ENCODE measurements around the gene TNFRSF25.

TNFRSF25 gene

GRCh38 chr1:6450005-6450450 is 15.9 kb downstream of the TNFRSF25 start:
- TF ChIP-seq EZH2 (IDR thresholded peaks at IDR 0.05; ENCODE audit: borderline replicate concordance, low read length): no peak
- no peak for TF ChIP-seq CTCF (IDR thresholded peaks at IDR 0.05; ENCODE audit: low read length)

DNA sequence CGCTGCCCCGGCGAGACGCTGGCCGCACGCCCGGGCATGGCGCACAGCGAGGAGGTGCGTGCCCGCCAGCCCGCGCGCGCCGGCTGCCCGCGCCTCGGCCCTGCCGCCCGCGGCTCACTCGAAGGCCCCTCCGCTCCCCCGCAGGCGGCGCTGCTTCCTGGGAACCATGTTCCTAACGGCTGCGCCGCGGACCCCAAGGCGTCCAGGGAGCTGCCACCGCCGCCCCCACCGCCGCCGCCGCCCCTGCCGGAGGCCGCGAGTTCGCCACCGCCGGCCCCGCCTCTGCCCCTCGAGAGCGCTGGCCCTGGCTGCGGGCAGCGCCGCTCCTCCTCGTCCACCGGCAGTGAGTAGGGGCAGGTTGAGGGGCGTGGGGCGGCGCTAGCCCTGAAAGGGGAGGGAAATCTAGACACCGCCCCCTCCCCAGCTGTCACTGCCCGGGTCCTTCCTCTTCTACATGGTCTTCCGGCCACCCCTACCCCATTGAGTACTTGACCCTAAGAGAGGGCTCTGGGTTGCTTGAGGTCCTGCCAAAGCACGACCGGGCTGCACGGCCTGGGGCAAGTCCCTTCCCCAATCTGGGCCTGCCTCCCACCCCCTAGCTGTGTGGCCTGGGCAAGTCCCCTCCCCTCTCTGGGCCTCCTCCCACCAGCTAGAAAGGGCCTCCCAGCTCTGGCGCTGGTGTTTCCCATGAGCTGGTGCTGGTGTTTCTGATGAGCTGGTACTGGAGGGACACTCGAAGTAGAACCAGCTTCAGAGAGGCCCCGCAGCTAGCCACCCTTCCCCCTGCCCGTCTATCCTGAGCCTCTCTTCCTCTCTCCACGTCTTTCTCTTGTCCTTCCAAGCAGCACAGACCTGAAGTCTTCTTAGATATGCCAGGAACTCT is 17.0 kb downstream of the TNFRSF25 start:
- Histone ChIP-seq H2AFZ (ENCODE audit: low read length) (no peak overlapping the region), H3K79me2 (ENCODE audit: insufficient read depth, low read length) (no peaks in the 10 kb centered on the region), H3K4me2 (ENCODE audit: low read length) (no peak overlapping the region), H3K9me2 (ENCODE audit: low read depth, low read length) (no peaks in the 10 kb centered on the region), H3K36me3 (ENCODE audit: insufficient read depth, low read length) (no peaks in the 10 kb centered on the region), H3K4me1 (ENCODE audit: insufficient read depth, low read length, severe bottlenecking) (peaks cover 16% of the 10 kb centered on the region), H3K9ac (ENCODE audit: low read length) (no peak overlapping the region), H4K20me1 (ENCODE audit: insufficient read depth, low read length) (no peaks in the 10 kb centered on the region), H3K9me3 (ENCODE audit: low read length) (no peaks in the 10 kb centered on the region), H3K27me3 (ENCODE audit: insufficient read depth, low read length) (peaks cover 8% of the 10 kb centered on the region), H3K27ac (ENCODE audit: low read depth, low read length, poor library complexity, severe bottlenecking) (no peak overlapping the region), H3K4me3 (ENCODE audit: low read depth, low read length, poor library complexity, severe bottlenecking) (no peak overlapping the region), H3F3A (ENCODE audit: insufficient read depth, low read length) (no peaks in the 10 kb centered on the region)
- TF ChIP-seq CTCF (IDR thresholded peaks at IDR 0.05; ENCODE audit: low read length): no peak
- no peak for TF ChIP-seq EZH2 (IDR thresholded peaks at IDR 0.05; ENCODE audit: borderline replicate concordance, low read length)

More at GRCh38 chr1:6450005-6450450, 15.9 kb downstream of the TNFRSF25 start:
- H3K27me3 ChIP-seq (ENCODE audit: insufficient read depth, low read length): peaks cover 8% of the 10 kb centered on the region
- no peak overlapping the region for H3K27ac ChIP-seq (ENCODE audit: low read depth, low read length, poor library complexity, severe bottlenecking)
- no peak overlapping the region for H3K4me2 ChIP-seq (ENCODE audit: low read length)
- no peaks in the 10 kb centered on the region for H3K79me2 ChIP-seq (ENCODE audit: insufficient read depth, low read length)
- no peak overlapping the region for H2AFZ ChIP-seq (ENCODE audit: low read length)
- H3K9me2 ChIP-seq (ENCODE audit: low read depth, low read length): no peaks in the 10 kb centered on the region
- H3K9ac ChIP-seq (ENCODE audit: low read length): no peak overlapping the region
- peaks cover 16% of the 10 kb centered on the region for H3K4me1 ChIP-seq (ENCODE audit: insufficient read depth, low read length, severe bottlenecking)
- H3F3A ChIP-seq (ENCODE audit: insufficient read depth, low read length): no peaks in the 10 kb centered on the region
- H3K36me3 ChIP-seq (ENCODE audit: insufficient read depth, low read length): no peaks in the 10 kb centered on the region
- H3K9me3 ChIP-seq (ENCODE audit: low read length): no peaks in the 10 kb centered on the region
- H3K4me3 ChIP-seq (ENCODE audit: low read depth, low read length, poor library complexity, severe bottlenecking): no peak overlapping the region
- H4K20me1 ChIP-seq (ENCODE audit: insufficient read depth, low read length): no peaks in the 10 kb centered on the region

- Histone ChIP-seq H3F3A (ENCODE audit: insufficient read depth, low read length) (no peaks in the 10 kb centered on the region), H3K9ac (ENCODE audit: low read length) (no peak overlapping the region), H3K36me3 (ENCODE audit: insufficient read depth, low read length) (no peaks in the 10 kb centered on the region), H3K4me3 (ENCODE audit: low read depth, low read length, poor library complexity, severe bottlenecking) (peak overlapping the region; percentile 45), H3K27me3 (ENCODE audit: insufficient read depth, low read length) (peaks cover 8% of the 10 kb centered on the region), H3K4me1 (ENCODE audit: insufficient read depth, low read length, severe bottlenecking) (peaks cover 16% of the 10 kb centered on the region), H3K9me2 (ENCODE audit: low read depth, low read length) (no peaks in the 10 kb centered on the region), H2AFZ (ENCODE audit: low read length) (no peak overlapping the region), H3K27ac (ENCODE audit: low read depth, low read length, poor library complexity, severe bottlenecking) (no peak overlapping the region), H3K79me2 (ENCODE audit: insufficient read depth, low read length) (no peaks in the 10 kb centered on the region), H4K20me1 (ENCODE audit: insufficient read depth, low read length) (no peaks in the 10 kb centered on the region), H3K4me2 (ENCODE audit: low read length) (peak overlapping the region; percentile 54; the same call in 1 of the 2 replicates), H3K9me3 (ENCODE audit: low read length) (no peaks in the 10 kb centered on the region)
- TF ChIP-seq EZH2 (IDR thresholded peaks at IDR 0.05; ENCODE audit: borderline replicate concordance, low read length) (no peak), CTCF (IDR thresholded peaks at IDR 0.05; ENCODE audit: low read length) (0 out of 2 replicates have a peak, but pooled peaks have one; percentile 5)
These were observed 17.9 kb downstream of the TNFRSF25 start for GRCh38 chr1:6447818-6448748.

Data from OCI-LY1 (cell line).